Immature natural killer cell (primary cell): Measurements from ENCODE around the gene GMEB2. TPM values are rescaled to one million over a fixed set of nuclear protein-coding genes. Genes with fewer than 3 reads are reported as not detected.

Experiments used
- polyA plus RNA-seq, 3 donors: library from polyadenylated mRNA; unstranded; fragments of 300-500 nt; fragmentation: Illumina TruSeq; gene quantifications; one replicate each; pipeline ENCODE4 v1.2.3, GENCODE V29; 2021

GMEB2 gene
- polyA plus RNA-seq, 3 donors from 2014 or later: 2.7 to 11.4 TPM; not detected in 1

Other genes with a start within 250 kb of the GMEB2 start
- gene KCNQ2, start 154.4 kb downstream of the GMEB2 start, polyA plus RNA-seq: under 1 TPM in 1 of 3 donors, not detected in 2; 0.73 TPM
- not detected for gene EEF1A2, start 128.0 kb downstream of the GMEB2 start, polyA plus RNA-seq
- 10 to 100 TPM; 14.9 to 84.3 (median 41.9) TPM for gene PPDPF, start 106.3 kb downstream of the GMEB2 start, polyA plus RNA-seq
- under 1 TPM in 1 of 3 donors, not detected in 2; 0.37 TPM for gene PTK6, start 89.7 kb downstream of the GMEB2 start, polyA plus RNA-seq
- not detected for gene SRMS, start 79.4 kb downstream of the GMEB2 start, polyA plus RNA-seq
- gene FNDC11, start 72.9 kb downstream of the GMEB2 start, polyA plus RNA-seq: not detected
- gene HELZ2, start 52.9 kb downstream of the GMEB2 start, polyA plus RNA-seq: 10 to 100 TPM in 1 of 3 donors, 1 to 10 TPM in 2; 2.4 to 11.3 (median 3.7) TPM
- gene STMN3, start 26.3 kb upstream of the GMEB2 start, polyA plus RNA-seq: 1 to 10 TPM in 2 of 3 donors, under 1 TPM in 1; 0.36 to 1.6 (median 1.1) TPM
- gene RTEL1, start 31.2 kb upstream of the GMEB2 start, polyA plus RNA-seq: 1 to 10 TPM in 2 of 3 donors, not detected in 1; 1.5 to 7.3 TPM
- not detected for gene TNFRSF6B, start 69.6 kb upstream of the GMEB2 start, polyA plus RNA-seq
- gene ARFRP1, start 80.9 kb upstream of the GMEB2 start, polyA plus RNA-seq: 10 to 100 TPM; 43.0 to 72.7 (median 54.3) TPM
- gene ZGPAT, start 80.9 kb upstream of the GMEB2 start, polyA plus RNA-seq: 10 to 100 TPM; 26.6 to 64.1 (median 33.9) TPM
- gene LIME1, start 109.6 kb upstream of the GMEB2 start, polyA plus RNA-seq: 100 to 1,000 TPM; 177 to 227 (median 180) TPM
- gene SLC2A4RG, start 112.7 kb upstream of the GMEB2 start, polyA plus RNA-seq: 1 to 10 TPM; 1.5 to 3.6 (median 3.2) TPM
- gene ZBTB46, start 204.2 kb upstream of the GMEB2 start, polyA plus RNA-seq: under 1 TPM; 0.16 to 0.32 (median 0.32) TPM
- gene ABHD16B, start 234.4 kb upstream of the GMEB2 start, polyA plus RNA-seq: under 1 TPM in 1 of 3 donors, not detected in 2; 0.34 TPM
- gene TPD52L2, start 238.2 kb upstream of the GMEB2 start, polyA plus RNA-seq: 10 to 100 TPM; 67.5 to 90.8 (median 79.3) TPM